ENCODE results near the gene METTL25B.

- no peak for TF ChIP-seq POLR2A (IDR thresholded peaks at IDR 0.05)
- TF ChIP-seq, protein P1, sequence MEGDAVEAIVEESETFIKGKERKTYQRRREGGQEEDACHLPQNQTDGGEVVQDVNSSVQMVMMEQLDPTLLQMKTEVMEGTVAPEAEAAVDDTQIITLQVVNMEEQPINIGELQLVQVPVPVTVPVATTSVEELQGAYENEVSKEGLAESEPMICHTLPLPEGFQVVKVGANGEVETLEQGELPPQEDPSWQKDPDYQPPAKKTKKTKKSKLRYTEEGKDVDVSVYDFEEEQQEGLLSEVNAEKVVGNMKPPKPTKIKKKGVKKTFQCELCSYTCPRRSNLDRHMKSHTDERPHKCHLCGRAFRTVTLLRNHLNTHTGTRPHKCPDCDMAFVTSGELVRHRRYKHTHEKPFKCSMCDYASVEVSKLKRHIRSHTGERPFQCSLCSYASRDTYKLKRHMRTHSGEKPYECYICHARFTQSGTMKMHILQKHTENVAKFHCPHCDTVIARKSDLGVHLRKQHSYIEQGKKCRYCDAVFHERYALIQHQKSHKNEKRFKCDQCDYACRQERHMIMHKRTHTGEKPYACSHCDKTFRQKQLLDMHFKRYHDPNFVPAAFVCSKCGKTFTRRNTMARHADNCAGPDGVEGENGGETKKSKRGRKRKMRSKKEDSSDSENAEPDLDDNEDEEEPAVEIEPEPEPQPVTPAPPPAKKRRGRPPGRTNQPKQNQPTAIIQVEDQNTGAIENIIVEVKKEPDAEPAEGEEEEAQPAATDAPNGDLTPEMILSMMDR (IDR thresholded peaks at IDR 0.05): no peak
Observed at GRCh38 chr1:156738407-156738806, 10.1 kb downstream of the METTL25B start.

All from sigmoid colon (tissue), 3 donors.